ENCODE results near the gene SEPTIN6. TPM values are rescaled to one million over a fixed set of nuclear protein-coding genes. Genes with fewer than 3 reads are reported as not detected.

SEPTIN6 gene
- total and polyA plus RNA-seq, 2 donors (not counting 3 experiments of a cell fraction or from before 2014, with no cell fraction given): 23.1 to 31.8 TPM

DNA sequence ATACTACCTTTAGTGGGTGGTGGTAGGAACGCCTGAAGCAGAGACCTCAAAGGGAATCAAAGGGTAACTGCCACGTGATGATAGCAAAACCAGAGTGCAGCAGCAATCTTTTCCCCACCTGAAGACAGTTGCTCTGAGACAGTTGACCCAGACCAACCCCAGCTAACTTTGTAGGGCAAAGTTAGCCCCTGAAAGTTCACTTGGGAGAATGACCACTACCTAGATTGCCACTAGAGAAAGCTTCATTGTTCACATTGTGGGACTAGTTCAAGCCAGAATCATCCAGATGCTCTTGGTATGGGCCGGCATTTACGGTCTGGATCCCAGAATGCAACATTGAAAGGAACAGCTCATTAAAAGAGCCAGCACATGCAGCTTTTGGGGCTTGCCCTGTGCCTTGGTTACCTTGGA is 4.1 kb downstream of the SEPTIN6 start:
- no peak for FAIRE-seq
- Histone ChIP-seq H3K4me2 (ENCODE audit: insufficient read depth, low read length) (no peak overlapping the region), H2AFZ (ENCODE audit: low read depth, low read length) (no peak overlapping the region), H3K9me1 (replicated peaks; ENCODE audit: control insufficient read depth, extremely low read depth, insufficient read depth, low read length) (no peaks in the 10 kb centered on the region), H3K4me1 (ENCODE audit: control insufficient read depth, extremely low read depth, insufficient read depth, low read length) (peaks cover 30% of the 10 kb centered on the region), H3K4me3 (replicated peaks in 1 of 3; ENCODE audit: insufficient read depth in 1 of 3, low read depth in 1 of 3, low read length in 3 of 3) (no peak overlapping the region), H3K9ac (replicated peaks; ENCODE audit: extremely low read depth, insufficient read depth, low read length) (no peak overlapping the region), H3K36me3 (ENCODE audit: control insufficient read depth in 2 of 2, extremely low read depth in 1 of 2, insufficient read depth in 2 of 2, low read length in 2 of 2) (no peaks in the 10 kb centered on the region), H3K79me2 (ENCODE audit: control insufficient read depth, insufficient read depth, low read length) (peaks cover 28% of the 10 kb centered on the region), H3K27ac (ENCODE audit: insufficient read depth, low read depth, low read length) (no peak overlapping the region), H3K27me3 (ENCODE audit: control insufficient read depth in 2 of 2, insufficient read depth in 2 of 2, low read length in 2 of 2) (no peaks in the 10 kb centered on the region), H4K20me1 (replicated peaks; ENCODE audit: control insufficient read depth, extremely low read depth, insufficient read depth, low read length) (no peaks in the 10 kb centered on the region), H3K9me3 (replicated peaks; ENCODE audit: control insufficient read depth, insufficient read depth, low read length) (no peaks in the 10 kb centered on the region)
- dilution Hi-C loops (cut with MboI; ENCODE audit: extremely low pct_ligation_motif_present, low sequenced_read_pairs) (no loop called here), intact Hi-C loops (cut with micrococcal nuclease) (no loop called here)
- CTCF ChIA-PET: no interaction called here
- POLR2A ChIA-PET: no interaction called here
- TF ChIP-seq MYC (IDR thresholded peaks at IDR 0.05; ENCODE audit: low read depth, low read length) (no peak), GATA2 (IDR thresholded peaks at IDR 0.05; ENCODE audit: insufficient read depth, insufficient read length, low read depth, low read length) (no peak), EZH2 (IDR thresholded peaks at IDR 0.05; ENCODE audit: borderline replicate concordance, low read depth, low read length, severe bottlenecking) (no peak), FOS (IDR thresholded peaks at IDR 0.05; ENCODE audit: borderline replicate concordance, insufficient read depth, low read length) (no peak), POLR2A (IDR thresholded peaks at IDR 0.05; ENCODE audit: low read depth, low read length) (no peak), POLR2AphosphoS5 (IDR thresholded peaks at IDR 0.05; ENCODE audit: insufficient read depth, low read depth, low read length) (no peak), JUN (IDR thresholded peaks at IDR 0.05; ENCODE audit: borderline replicate concordance, insufficient read depth, insufficient read length, low read depth) (no peak)
- TF ChIP-seq, protein P1, sequence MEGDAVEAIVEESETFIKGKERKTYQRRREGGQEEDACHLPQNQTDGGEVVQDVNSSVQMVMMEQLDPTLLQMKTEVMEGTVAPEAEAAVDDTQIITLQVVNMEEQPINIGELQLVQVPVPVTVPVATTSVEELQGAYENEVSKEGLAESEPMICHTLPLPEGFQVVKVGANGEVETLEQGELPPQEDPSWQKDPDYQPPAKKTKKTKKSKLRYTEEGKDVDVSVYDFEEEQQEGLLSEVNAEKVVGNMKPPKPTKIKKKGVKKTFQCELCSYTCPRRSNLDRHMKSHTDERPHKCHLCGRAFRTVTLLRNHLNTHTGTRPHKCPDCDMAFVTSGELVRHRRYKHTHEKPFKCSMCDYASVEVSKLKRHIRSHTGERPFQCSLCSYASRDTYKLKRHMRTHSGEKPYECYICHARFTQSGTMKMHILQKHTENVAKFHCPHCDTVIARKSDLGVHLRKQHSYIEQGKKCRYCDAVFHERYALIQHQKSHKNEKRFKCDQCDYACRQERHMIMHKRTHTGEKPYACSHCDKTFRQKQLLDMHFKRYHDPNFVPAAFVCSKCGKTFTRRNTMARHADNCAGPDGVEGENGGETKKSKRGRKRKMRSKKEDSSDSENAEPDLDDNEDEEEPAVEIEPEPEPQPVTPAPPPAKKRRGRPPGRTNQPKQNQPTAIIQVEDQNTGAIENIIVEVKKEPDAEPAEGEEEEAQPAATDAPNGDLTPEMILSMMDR (IDR thresholded peaks at IDR 0.05; ENCODE audit: extremely low read depth in 1 of 2, insufficient read depth in 1 of 2, low read depth in 1 of 2, low read length in 2 of 2): no peak
- TF ChIP-seq, protein P2, sequence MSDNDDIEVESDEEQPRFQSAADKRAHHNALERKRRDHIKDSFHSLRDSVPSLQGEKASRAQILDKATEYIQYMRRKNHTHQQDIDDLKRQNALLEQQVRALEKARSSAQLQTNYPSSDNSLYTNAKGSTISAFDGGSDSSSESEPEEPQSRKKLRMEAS (IDR thresholded peaks at IDR 0.05; ENCODE audit: insufficient read depth, insufficient read length): no peak
- DNase-seq (ENCODE audit: low read depth, low spot score): no peak
- BruUV-seq (replicated peaks): no TSS peak

Data from endothelial cell of umbilical vein (primary cell).